GM19372 (cell line): ENCODE results near the gene PYM1.

Experiments
- ATAC-seq: cut with Tn5 transposase; IDR thresholded peaks from one replicate; pipeline ENCODE4 v1.9.1; 2021; ENCODE audit warnings: mild to moderate bottlenecking, low read depth, moderate library complexity; ENCODE audit not compliant: unreplicated experiment

The PYM1 gene

DNA sequence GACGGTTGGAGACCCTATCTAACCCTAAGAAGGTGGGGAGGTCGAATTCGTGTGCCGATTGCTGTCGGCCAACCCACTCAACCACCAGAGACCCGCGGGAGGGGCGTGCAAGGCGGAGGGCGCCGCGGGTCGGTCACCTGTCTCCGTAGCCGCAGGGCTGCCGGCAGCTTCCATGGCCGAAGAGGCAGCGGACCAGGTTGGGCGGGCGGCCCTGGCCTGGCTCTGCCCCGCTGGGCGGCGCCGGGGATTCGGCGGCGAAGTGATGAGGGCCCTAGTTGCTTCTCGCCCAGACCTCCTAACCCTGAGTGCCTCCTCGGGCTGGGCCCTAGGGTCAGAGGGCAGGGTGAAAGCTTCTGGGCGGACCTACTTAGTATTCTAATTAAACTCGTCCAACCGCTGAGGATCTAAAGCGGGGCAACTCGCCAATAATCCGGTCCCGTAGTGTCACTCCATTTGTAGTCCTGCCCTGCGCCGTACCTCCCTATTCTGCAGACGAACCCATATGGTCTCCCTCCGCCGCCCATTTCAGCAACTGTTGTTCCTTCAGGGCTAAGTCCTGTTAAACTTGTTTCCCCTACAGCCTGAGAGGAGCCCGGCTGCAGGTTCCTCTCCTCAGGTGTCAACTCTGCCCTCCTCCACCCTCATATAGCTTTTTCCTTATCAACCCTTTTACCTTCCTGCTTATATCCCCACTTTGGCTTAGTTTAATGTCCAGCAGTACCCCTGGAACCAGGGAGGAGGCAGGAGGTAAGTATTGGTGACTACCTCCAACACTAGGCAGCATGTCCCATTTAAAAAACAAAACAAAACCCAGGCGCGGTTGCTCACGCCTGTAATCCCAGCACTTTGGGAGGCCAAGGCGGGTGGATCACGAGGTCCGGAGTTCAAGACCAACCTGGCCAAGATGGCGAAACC, at the start of gene PYM1:
PYM1 (minus strand) TSS at position 307 of the 915 bp plus-strand sequence; CDS start at position 174, 133 bp downstream.
- peak; percentile 48 for ATAC-seq

DNA sequence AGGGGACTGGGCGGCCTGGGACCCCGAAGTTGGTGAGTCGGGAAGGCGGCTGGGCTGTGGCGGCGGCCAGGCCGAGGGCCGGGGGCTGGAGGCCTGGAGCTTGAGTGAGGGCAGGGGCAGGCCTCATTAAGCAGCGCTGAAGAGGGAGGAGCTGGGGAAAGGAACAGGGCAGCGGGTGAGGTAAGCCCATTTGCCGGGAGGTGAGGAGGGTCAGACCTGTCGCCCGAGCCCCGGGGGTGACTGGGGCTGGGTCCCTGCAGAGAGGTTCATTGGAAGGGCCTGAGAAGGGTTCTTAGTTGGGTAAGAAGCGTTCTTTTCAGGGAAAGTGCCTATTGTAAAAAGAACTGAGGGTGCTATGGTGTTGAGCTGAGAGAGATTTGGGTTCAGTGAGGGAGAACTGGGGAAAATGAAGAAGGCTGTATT, 46.6 kb upstream of the PYM1 start:
- ATAC-seq, result peak; percentile 7

DNA sequence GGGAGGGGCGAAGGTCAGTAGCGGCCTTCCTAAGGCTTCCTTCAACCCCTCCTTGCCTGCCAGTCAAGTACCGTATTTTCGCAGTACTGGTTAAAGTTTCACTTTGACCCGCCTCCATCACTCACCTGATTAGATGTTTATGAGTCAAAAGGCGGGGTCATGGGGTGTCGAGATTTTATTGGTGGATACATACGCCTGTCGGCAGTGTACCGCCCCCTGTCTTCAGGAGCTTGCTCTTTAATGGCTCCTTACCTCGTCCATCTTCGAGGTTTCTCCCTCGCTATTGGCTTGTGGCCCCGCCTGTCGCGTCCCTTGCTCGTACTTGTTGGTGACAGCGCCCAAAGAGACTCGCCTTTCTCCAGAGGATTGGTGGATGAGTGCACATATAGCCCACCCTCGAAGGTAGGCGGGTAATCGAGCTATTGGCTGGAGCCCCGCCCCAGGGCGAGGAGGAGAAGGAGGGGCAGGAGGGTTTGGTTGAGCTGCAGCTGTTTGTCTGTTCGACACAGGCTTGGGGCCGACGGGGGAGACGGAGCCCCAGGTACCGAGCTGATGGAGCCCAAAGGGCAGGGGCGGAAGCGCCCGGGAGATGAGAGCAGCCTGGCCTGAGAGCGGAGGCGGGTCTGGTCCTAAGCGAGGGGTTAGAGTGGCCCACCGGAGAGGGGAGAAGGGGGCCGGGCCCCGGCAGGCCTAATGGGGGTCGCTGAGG, 46.1 kb upstream of the PYM1 start, which contains the start of gene RAB5B:
RAB5B (plus strand) TSS at position 480 of the 709 bp plus-strand sequence. CDS start 12,883 bp downstream, outside the sequence.
- peak; percentile 89 for ATAC-seq

DNA sequence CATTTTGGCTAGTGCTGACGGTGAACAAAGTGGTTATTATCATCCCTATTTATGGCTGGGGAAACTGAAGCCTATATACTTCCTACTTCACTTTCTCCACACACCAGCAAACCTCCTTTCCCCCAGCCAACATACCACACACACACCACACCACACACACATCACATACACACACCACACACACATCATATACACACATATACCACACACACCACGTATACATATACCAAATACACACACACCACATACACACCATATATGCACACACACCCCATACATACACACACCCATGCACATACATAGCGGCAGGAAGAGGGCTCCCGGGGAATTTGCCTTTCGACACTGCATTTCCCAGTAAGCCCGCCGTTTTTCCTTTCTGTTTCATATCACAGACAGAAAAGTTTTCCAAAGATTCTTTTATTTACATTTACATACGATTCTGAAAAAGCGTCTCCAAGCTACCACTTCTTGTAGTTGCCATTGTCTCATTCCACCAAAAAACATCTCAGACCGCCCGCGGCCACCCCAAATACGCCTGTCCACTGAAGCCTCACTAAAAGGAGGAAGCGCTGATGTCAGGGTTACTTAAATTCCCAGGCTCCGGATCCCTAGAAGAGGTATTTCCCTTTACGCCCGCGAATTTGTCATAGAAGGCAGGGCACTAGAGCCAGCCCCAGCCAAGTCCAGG, 45.4 kb upstream of the PYM1 start:
- no peak for ATAC-seq

DNA sequence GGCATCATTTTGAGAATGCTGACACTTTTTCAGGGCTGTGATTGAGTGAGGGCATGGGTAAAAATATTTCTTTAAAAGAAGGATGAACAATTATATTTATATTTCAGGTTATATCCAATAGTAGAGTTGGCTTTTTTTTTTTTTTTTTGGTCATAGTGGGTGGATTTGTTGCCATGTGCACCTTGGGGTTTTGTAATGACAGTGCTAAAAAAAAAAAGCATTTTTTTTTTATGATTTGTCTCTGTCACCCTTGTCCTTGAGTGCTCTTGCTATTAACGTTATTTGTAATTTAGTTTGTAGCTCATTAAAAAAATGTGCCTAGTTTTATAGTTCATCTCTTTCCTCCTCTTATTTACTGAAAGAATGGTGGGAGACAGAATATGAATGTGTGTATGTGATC, 44.8 kb upstream of the PYM1 start:
- ATAC-seq, result no peak

DNA sequence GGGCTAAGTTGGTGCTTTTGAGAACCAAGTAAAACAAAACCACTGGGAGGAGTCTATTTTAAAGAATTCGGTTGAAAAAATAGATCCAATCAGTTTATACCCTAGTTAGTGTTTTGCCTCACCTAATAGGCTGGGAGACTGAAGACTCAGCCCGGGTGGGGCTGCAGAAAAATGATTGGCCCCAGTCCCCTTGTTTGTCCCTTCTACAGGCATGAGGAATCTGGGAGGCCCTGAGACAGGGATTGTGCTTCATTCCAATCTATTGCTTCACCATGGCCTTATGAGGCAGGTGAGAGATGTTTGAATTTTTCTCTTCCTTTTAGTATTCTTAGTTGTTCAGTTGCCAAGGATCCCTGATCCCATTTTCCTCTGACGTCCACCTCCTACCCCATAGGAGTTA, 44.3 kb upstream of the PYM1 start:
- ATAC-seq, result no peak

DNA sequence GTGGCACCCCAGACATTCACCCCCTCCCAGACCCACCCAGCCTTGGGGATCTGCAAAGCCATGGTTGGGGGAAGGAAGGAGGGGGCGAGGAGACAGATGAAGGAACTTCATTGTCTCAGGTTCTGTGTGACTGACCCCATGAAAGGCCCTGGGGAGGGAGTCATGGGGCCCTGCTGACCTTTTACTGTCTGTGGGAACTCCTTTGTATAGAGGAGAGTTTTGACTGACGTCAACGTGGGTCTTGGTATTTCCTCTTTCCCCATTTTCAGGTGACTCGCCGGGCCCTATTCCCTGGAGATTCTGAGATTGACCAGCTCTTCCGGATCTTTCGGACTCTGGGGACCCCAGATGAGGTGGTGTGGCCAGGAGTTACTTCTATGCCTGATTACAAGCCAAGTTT, 43.1 kb upstream of the PYM1 start:
- ATAC-seq, result no peak

DNA sequence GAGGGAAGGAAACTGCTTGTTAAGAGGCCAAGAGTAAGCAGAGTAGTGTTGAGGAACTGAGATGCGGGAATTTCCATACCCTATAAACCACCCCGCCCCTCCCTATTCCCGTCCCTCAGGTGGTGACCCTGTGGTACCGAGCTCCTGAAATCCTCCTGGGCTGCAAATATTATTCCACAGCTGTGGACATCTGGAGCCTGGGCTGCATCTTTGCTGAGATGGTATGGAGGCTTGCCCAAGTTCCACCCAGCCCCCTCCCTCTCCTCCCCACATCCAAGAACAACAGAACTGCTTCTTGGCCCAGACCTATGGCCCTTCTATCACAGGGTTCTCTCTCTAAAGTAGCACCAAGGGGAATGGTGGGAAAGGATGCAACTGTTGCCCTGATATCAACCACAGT, 41.7 kb upstream of the PYM1 start:
- ATAC-seq, result no peak

DNA sequence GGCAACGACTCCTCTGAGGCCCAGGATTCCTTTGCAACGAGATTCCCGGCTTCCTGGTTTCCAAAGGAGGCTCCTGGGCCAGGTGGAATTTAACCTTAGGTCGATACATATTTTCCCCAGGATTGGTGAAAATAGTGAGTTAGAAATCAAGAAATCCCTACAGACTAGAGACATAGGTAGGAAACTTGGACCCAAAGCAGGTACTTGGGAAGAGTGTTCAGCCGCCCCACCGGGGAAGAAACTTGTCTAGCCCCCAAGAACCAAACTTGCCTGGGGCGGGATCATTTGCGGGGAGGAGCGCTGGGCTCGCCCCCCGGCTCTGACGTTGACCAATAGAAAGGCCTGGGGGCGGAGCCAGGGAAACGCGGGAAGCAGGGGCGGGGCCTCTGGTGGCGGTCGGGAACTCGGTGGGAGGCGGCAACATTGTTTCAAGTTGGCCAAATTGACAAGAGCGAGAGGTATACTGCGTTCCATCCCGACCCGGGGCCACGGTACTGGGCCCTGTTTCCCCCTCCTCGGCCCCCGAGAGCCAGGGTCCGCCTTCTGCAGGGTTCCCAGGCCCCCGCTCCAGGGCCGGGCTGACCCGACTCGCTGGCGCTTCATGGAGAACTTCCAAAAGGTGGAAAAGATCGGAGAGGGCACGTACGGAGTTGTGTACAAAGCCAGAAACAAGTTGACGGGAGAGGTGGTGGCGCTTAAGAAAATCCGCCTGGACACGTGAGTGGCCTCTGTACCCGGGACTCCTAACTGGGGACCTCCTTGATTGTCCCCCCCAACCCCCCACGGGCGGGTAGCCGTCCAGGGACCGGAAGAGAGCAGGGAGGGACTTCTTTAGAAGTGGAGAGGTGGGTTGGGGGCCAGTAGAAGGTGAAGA, 39.0 kb upstream of the PYM1 start, which contains the start of gene CDK2:
CDK2 (plus strand) TSS at position 423 of the 874 bp plus-strand sequence; CDS start at position 602, 179 bp downstream.
- ATAC-seq, result peak; percentile 97

DNA sequence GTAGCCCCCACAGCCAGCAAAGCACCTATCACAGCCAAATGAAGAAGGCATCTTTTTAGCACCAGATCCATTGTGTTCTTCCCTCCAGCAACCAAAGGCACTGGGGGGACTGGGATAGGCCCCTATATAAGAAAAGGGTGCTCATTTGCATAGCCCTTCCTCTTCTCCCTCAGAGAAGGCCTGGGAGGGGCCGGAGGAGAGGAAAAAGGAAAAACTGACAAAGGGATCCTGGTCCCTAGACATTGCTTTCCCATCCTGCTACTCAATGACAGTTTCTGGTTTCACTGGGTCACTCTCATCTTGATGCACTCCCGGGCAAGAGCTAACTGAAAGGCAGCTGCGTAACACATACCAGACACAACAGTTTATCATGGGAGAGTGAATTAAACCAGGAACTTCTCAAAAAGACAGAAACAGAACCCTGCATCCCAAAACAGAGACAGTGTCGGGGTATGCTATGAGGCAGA, 38.3 kb upstream of the PYM1 start, which contains the start of gene PMEL:
PMEL (minus strand) TSS at position 102 of the 467 bp plus-strand sequence; CDS start at position 71, 31 bp downstream.
- ATAC-seq, result no peak

DNA sequence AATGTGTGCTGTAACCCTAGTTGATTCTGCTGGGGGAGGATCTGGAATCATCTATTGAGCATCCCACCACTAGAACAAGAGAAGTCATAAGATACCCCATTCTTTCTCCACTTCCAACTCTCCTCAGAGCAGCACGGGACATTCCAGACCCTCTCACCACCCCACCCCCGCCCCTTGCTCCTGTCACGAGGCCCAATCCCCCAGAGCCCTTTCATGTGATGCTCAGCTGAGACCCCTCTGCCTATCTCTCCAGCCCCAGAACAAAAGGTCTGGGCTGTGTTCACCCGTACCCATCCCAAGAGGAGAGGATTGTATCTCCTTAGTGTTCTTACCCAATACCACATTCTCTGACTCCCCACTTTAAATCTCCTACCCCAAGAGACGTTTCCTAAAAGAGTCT, 37.5 kb upstream of the PYM1 start:
- ATAC-seq, result no peak

DNA sequence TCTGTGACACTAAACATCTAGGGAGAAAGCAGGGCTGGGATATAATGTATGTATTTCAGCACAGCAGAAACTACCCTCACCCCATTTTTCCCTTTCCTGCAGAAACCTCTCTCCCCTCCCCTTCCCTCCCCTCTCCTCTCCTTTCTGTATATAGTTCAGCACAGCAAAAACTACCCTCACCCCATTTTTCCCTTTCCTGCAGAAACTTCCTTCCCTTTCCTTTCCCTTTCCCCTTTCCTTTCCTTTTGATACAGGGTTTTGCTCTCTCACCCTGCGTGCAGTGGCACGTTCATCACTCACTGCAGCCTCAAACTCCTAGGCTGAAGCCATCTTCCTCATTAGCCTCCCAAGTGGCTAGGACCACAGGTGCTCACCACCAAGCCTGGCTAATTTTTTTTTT, 36.1 kb upstream of the PYM1 start:
- no peak for ATAC-seq

DNA sequence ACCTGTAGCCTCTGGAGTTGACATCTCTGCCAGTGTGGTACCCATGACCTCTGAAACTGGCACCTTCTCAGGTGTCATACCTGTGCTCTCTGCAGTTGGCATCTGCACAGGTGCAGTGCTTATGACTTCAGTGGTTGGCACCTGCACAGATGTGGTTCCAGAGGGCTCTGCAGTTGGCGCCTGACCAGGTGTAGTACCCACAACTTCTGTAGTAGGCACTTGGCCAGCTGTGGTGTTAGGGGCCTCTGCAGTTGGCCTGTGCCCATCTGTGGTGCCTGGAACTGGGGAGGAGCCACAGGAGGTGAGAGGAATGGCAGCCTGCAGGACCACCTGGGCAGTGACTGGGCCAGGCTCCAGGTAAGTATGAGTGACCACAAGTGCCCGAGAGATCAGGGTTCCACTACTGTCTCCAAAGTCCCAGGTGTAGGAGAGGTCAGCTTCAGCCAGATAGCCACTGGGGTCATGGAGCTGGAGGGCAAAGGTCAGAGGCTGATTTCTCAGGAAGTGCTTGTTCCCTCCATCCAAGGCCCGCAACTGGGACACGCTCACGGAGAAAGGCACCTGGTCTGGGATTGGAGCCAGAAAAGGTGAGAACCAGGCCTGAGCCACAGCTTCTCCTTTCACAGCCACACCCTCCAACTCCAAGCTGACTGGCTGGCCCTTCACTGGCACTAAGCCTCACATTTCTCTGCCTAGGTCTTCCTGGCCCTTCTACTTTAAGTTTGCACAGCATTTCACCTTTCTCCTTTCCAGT, 29.6 kb upstream of the PYM1 start:
- no peak for ATAC-seq

DNA sequence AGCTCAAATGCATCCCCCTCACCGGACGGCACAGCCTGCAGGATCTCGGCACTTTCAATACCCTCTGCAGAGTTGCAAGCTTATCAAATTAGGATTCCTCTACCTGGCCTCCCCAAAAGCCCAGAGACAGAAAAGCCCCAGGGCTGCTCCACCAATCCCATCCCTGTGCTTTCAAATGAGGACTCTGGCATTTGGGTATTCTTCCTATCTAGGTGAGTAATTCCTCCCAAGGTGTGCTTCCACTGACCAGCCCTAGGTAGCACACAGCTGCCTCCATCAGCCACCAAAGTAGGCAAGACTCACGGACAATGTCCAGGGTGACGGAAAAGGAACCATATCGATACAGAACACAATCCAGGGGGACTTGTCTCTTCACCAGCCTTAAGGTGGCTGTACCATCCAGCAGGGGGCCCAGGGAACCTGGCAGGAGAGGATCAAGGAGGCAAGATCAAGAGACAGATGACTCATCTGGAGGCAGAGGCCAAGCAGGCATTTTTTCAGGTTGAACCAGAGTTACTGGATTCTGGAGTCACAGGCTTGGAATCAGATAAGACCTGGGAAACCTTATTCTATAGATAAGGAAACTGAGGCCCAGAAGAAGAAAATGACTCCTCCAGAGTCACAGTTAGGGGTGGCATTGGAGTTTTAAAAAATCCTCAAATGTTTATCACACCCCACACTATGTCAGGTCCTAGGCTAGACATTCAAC, 28.3 kb upstream of the PYM1 start:
- no peak for ATAC-seq

DNA sequence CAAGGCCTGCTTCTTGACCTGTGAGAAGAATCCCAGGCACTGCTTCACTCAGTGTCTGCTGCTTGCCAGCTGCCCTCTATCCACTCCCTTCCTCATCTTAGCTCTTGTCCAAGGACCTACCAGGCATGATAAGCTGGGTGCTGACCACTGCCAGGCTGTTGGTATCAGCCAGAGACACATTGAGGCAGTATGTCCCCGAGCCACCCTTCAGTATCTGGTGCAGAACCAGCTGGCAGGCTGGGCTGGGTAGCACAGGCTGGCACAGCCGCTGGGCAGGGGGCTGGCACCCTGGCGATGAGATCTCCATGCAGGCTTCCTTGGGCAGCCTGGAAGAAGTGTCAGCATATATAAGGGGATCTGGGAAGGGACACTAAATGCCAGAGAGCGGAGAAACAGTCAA, 27.6 kb upstream of the PYM1 start:
- no peak for ATAC-seq

DNA sequence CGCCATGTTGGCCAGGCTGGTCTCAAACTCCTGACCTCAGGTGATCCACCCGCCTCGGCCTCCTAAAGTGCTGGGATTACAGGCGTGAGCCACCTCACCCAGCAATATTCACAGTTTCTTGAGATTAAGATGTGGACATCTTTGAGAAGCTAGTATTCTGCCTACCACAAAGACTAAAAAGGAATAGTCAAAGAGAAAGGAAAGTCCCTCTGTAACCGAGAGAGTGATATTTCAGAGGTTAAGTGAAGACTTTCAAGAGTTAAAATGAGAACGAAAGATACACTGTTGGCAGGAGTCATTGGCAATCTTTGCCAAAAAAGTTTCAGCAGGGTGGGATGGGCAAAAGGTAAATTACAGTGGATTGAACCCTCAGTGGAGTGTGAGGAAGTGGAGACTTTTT, 18.9 kb upstream of the PYM1 start:
- ATAC-seq, result no peak

DNA sequence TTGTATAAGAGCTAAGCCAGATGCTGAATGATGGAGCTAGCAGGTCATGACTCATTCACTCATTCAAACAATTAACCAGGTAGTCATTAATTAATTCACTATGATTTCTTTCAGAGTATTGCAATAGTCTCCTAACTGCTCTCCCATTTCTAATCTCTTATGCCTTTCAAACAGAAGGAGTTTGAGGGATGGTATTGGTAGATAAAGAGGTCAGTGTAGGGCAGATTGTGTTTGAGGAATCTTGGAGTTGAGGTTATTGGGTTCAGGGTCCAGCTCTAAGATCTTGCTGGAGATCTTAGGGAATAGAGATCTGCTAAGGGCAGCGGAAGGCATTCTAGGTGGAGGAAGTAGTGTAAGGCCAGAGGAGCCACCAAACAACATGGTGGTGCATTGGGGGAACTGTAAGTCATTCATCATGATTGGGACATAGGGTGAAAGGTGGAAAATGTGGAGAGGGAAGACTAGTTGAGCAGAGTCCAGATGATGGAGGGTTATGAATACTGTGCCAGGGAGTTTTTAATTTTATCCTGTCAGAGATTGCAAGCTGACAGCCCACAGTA, 15.0 kb upstream of the PYM1 start:
- ATAC-seq, result no peak

DNA sequence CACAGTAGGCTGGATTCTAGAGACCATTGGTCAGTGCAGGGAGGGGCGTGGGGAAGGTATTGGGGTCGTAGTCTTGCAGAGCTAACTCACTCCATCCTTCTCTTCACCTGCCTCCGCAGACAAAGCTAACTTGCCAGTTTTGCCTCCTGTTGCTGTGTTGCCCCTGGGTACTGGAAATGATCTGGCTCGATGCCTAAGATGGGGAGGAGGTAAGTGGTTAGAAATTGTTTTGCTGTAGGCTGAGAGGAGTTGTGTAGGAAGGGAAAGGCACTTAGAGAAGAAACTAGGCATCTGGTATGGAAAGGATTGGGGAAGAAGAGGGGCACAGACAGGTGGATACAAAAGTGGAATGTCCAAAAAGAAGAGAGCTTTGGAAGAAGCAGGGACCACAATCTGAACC, 14.4 kb upstream of the PYM1 start:
- ATAC-seq, result no peak
